Measurements from ENCODE around the gene PAK6.

The PAK6 gene

DNA sequence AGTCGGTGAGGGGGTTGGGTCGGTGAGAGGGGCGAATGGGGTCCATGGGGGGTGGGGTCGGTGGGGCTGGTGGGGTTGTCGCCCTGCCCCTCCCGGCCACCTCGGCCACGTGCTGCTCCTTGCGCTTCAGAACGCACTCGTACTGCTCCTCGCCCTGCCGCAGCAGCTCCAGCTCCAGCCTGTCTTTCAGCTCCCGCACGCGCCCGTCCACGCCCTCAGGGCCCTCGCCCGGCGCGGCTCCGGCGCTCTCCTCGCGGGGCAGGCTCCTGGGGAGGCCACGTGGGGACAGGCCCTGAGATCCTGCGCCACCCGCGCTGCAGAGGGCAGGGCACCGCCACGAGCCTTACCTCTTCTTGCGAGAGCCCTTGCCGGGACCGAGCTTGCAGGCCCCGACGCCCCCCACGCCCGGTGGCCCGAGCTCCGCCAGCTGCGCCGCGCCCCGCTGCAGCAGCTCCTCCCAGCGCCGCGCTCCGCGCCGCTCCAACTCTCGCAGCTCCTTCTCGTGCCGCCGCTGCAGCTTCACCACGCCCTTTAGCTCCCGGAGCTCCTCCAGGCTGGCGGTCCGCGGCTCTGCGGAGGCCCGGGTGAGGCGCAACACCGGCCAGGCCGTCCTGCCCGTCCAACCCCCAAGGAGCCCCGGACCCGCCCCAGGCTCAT, 52.2 kb downstream of the PAK6 start:
- no peak for DNase-seq (ENCODE audit: low read depth in 3 of 3, low spot score in 1 of 3)

DNA sequence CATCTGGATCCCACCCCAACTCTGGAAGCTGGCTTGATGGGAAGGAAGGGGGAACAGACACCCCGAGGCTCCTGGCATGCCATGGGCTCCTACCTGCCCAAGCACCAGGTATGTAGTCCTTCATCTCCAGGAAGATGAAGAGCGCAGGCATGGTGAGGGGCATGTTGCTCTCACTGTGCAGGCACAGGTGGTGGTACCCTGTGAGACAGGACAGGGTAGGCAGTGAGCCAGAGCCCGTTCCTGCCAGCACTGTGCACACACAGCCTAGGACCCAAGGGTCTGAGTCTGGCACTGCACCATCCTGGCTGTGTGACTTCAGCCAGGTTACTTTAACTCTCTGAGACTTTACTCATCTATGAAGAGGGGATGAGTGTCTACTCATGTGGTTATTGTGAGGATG, 53.4 kb downstream of the PAK6 start:
- DNase-seq (ENCODE audit: low read depth in 3 of 3, low spot score in 1 of 3), result no peak

DNA sequence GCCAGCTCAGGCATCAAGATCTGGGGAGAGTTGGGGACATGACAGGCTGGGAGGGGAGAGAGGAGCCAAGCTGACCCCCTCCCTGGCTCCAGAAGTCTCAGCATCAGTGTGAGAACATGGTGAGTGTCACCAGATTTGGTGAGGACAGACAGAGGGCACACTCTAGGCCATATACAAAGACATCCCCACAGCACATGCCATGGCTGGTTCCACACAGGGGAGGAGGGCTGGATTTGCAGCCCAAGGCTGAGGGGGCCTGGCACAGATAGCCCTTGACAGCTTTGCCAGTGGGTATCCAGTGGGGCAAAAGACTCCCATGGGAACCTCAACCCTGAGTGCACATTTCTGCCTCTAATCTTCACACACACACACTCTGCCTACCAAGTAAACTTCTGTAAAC, 54.1 kb downstream of the PAK6 start:
- no peak for DNase-seq (ENCODE audit: low read depth in 3 of 3, low spot score in 1 of 3)

DNA sequence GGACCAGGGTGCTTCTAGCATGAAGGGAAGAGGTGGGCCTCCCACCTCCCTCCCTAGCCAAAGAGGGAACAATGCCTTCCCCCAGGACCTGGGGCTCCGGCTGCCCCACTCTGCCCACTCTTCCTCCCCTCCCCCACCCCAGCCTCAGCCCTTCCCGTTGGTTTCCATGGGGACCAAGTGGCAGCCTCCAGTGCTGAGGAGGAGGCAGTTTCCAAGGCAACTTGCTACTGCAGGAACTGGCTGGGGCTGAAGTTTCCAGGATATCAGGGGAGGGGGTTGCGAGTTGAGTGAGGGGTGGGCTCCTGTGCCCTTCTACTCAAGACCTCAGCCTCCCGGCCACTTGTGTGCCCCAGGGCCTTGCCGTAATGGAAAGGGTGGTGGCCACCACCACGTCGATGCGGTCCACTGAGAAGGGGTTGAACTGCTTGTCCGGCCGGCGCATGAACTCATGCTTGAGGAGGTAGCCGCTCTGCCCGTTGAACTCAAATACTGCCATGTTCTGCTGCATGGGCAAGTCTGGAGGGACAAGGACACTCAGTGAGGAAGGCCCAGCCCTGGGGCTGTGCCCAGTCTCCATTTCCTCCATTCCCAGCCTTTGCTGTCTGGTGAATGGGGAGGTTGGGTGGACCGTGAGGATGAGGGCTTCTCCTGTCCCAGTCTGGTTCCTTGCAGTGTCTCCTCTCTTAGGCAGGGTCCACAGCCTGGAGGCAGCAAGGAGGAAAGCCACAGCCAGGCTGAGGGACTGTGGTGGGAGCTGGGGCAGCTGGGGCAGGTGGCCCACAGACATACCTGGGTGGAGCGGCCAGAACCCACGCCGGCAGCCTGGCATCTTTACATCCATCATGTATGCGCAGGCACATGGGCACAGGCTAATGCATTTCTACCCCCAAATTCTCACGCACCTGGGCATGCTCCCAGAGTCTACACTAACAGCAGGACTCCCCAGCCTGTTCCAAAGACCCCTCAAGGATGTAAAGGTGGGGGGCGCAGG, 55.3 kb downstream of the PAK6 start:
- no peak for DNase-seq (ENCODE audit: low read depth in 3 of 3, low spot score in 1 of 3)

DNA sequence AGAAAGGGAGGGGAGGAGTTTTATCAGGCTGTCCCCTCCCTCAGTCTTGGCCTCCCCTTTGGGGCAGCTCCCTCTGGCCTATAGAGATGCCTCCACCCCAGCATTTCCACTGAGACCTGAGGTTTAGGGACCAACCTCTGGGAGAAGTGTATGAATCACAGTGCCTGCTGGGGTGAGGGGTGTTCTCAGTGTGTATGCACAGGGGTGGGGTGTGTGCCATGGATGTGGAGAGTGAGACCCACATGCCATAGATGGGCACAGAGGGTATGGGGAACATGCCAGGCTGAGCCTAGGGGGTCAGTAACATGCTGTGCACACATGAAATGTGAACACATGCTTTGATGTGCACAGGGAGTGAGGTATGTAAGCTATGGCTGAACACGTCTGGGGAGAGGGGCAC, 56.4 kb downstream of the PAK6 start:
- DNase-seq (ENCODE audit: low read depth in 3 of 3, low spot score in 1 of 3), result no peak

DNA sequence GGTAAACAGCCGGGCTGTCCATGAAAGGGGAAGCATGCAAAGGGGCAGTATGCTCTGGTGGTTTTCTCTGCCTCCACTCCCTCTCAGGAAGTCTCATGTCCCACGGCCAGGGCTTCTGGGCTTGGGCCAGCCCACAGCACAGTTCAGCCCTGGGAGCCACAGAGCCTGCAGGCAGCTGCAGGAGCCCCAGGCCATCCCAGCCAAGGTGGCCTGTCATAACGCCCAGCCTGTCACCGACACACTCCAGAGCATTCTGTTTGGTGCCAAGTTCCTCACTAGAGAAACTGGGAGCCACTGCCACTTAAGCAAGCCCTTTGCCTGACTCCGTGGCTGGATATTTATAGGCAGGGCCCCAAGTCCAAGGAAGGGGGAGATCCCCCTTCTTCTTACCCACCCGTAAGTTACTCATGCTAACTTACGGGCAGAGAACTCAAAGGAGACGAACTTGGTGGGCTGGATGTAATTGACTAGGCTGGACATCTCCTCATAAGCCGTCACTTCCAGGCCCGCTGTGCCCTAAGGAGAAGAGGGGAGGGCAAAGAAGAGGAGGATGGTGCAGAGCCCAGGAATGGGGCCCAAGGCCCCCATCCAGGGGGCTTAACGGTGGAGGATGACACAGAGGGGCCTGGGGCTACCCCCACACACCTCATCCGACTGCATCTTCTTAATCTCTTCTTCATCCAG, 57.2 kb downstream of the PAK6 start:
- DNase-seq (ENCODE audit: low read depth in 3 of 3, low spot score in 1 of 3), result no peak

DNA sequence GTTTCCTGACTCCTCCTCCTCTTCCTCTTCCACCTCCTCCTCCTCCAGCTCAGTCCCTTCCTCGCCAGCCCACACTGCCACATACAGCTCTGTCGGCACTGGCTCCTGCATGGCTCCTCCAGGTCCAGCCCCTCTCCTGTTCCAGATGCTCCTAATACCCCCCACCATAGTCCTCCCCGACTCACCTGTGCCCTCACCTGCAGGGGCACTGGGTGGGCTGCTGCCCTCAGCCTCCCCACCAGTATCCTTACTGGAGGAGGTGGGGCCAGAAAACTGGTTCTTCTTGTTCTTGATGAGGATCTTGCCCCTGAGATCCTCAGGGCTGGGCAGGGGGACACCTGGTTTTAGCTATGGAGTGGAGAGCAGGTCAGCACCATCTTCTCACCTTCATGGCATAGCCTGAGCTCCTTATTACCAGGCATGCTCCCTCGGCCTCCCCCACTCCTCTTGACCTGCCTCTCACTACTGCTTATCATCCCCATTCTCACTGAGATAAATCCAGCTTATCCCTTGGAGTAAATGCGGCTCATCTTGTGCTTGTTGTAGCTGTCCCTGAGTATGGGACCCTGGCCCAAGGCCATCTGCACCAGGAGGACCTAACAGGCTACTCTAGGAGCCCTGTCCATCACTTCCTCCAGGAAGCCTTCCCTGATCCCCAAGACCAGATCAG, 57.8 kb downstream of the PAK6 start:
- DNase-seq (ENCODE audit: low read depth in 3 of 3, low spot score in 1 of 3), result no peak

DNA sequence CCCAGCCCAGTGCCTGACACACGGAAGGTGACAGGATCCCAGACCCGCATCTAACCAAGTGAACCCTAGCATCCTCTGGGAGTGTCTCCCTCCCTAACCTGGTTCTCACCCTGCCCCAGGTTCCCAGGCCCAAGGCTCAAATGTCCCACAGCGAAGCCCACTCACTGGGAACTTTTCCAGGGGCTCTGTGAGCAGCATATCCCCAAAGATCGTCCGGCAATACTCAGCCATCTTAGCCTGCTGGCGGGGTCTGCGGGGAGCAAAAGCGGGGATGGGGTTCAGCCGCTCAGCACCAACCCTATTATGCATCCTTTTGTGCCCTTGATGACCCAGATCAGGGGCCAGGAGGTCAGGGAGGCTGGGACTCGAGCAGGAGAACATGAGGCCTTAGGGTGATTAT, 58.5 kb downstream of the PAK6 start:
- DNase-seq (ENCODE audit: low read depth in 3 of 3, low spot score in 1 of 3), result no peak

DNA sequence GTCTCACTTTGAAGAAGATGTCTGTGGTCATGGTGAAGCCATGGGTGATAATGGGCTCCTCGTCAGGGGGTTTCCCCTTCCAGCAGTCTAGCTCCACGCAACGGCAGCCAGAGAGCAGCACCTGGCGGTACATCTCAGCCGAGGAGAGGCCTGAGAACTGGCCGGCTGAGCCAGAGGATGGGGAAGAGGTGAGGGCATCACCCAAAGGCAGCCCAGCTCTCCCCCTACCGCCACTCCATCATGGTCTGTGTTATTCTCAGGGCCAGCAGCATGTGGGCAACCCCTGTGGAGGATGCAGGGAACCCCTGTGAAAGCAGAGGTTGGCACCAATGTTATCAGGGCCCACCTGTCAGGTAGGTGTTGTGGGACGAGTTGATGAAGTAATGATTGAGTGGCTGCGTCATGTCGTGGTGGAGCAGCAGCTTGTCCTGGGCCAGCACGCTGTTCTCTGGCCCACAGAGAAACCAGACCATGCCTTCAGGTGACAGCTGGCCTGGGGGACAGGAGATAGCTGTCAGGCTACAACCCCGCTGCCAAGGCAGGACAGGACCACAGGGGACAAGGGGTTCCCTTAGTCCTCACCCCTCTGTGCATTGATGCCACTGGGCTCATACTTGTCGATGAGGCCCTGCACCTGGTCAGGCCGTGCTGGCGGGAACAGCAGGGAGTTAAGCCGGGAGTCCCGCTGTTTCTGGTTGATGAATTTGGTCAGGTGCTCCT, 59.5 kb downstream of the PAK6 start:
- DNase-seq (ENCODE audit: low read depth in 3 of 3, low spot score in 1 of 3), result no peak

DNA sequence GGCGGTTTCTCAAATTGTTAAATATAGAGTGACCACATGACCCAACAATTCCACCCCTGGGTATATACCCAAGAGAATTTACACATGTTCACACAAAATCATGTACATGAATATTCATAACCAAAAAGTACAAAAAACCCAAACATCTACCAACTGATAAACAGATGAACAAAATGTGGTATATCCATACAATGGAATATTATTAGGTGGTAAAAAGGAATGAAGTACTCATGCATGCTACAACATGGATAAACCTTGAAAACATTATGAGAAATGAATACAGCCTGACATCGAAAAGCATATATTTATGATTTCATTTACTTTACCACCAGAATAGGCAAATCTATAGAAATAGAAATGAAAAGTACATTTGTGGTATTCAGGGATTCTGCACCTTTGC, 61.5 kb downstream of the PAK6 start:
- no peak for DNase-seq (ENCODE audit: low read depth in 3 of 3, low spot score in 1 of 3)

DNA sequence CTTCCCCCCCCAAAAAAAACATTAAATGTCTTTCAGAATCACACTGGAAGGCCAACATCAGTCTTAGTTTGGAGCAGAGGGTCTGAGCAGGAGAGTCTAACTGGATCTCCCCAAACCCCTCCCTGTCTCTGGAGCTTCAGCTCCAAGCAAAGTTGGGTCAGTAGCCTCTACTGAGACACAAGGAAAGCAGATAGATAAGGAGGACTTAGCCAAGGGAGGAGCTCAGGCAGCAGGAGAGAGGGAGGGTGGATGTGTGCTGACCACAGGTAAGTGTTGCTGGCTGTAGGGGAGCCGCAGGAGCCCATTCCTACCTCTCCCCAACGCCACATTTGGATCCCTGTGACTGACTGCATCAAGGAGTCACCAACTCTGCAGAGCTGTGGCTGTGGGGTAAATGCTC, 61.9 kb downstream of the PAK6 start:
- no peak for DNase-seq (ENCODE audit: low read depth in 3 of 3, low spot score in 1 of 3)

DNA sequence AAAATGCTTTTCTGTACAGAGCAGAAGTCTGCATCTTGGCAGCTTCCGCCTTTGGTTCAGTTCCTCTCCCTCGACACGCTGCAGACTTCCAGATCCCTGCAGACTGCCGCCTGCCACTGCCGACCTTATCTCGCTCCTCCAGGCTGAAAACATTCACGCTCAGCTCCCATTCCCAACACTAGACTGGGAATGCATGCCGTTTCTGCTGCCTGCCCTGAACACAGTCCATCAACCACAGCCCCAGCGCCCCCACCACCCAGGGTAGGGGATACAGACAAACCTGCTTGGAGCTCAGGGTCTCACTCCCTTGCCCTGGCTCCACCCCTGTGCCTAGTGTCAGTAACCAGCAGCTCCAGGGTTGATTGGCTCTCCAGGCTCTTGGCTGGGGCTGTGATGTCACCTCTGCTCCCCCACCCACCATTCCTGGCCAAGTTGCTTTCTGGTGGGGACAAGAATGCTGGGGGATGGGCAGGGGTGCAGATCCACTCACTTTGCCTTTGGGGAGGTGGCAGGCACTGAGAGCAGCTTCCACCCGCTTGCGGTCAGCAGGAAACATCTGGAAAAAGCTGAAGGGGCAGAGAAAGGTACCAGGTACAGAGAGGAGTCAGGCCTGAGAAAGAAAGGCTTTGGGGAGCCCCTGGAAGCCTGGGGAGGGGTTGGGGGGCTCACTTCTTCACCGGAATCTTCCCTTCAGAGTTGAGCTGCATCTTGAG, 62.8 kb downstream of the PAK6 start:
- no peak for DNase-seq (ENCODE audit: low read depth in 3 of 3, low spot score in 1 of 3)

DNA sequence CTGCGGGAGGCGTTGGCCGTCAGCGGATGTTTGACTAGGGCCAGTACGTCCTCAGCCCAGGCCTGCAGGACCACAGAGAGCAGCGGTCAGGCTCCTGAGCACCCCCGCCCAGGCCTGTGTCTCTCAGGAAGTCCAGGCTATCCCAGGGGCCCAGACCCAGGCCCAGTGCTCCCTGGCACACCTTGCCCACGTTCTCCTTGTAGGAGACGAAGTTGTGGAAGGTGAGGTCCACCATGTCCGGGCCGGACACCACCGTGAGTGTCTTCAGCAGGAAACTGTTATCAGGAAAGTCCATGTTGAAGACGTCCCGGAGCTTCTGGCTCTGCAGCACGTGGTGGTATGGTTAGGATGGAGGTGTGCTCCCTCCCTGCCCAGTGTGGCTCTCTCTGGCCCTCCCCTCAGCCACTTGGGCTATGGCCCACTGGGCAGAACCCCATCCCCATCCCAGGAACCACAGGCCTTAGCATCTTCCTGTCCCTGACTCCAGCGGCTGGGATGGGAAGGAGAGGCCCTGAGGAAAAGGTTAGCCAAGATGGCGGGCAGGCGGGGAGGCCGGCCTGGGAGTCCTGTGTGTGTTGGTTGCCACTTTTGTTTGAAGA, 63.5 kb downstream of the PAK6 start:
- no peak for DNase-seq (ENCODE audit: low read depth in 3 of 3, low spot score in 1 of 3)

DNA sequence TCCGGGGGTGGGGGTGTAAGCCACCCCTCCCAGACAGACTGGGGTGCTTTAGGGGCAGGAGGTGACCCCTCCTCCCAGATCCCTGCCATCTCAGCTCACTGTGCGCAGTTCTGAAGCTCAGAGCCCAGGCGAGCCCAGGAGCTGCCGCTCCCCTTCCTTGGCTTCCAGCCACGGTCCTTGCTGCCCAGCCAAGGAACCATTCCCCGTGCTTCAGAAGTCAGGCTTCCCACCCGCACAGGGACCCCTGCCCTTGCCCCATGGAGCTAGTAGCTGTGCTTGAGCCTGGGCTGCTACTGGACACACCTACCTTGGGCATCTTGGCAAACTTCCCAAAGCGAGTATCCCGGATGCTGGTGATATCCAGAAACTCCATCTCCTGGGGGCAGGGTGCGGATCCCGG, 64.1 kb downstream of the PAK6 start:
- DNase-seq (ENCODE audit: low read depth in 3 of 3, low spot score in 1 of 3), result no peak

DNA sequence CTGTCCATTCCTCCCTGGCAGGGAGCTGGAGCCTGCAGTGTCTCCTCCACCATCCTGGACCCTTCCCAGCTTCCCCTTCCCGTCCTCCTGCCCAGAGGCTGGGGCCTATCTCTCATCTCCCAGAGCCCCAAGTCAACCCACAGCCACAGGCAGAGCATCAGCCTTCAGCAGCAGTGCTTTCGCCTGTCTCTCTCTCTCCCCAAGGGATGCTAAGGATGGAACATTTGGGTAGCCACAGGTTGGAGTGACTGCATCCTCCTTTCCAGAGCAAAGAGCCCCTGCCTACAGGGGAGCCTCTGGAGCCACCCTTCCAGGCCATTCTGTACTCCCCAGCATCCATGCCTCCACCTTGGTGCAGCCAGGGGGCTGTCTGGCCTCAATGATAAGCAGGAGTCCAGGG, 64.7 kb downstream of the PAK6 start:
- no peak for DNase-seq (ENCODE audit: low read depth in 3 of 3, low spot score in 1 of 3)

DNA sequence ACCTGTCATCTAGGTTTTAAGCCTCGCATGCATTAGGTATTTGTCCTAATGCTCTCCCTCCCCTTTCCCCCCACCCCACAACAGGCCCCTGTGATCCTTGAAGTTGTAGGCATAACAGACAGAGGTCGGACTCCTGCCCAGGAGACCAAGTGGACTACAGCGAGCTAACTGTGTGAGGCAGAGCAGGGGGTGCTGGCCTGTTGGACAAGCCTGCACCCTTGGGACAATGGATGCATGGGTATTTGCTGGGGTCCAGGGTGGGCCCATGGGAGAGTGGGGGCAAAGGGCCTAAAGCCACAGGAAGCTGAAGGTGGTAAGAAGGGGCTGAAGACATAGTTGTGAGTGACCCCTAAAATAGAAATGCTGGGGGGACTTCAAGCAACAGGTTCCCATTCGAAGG, 66.4 kb downstream of the PAK6 start:
- DNase-seq (ENCODE audit: low read depth in 3 of 3, low spot score in 1 of 3), result no peak

DNA sequence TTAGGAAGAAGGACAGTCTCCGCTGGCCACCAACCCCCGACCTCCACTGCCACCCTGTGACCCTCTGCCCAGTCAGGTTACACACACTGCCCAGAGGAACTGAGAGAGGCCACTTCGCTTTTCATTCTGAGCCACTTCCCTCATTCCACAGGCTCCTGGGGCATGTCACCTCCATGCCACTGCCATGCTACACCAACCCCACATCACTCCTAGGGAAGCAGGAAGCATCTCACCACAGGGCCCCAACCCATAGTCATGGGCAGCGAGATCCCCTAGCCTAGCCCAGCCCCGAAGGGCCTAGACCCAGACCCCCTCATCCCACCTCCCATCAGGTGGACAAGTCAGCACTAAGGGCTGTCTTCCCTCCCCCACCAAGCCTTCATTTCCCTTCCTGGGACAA, 67.5 kb downstream of the PAK6 start:
- DNase-seq (ENCODE audit: low read depth in 3 of 3, low spot score in 1 of 3), result no peak

DNA sequence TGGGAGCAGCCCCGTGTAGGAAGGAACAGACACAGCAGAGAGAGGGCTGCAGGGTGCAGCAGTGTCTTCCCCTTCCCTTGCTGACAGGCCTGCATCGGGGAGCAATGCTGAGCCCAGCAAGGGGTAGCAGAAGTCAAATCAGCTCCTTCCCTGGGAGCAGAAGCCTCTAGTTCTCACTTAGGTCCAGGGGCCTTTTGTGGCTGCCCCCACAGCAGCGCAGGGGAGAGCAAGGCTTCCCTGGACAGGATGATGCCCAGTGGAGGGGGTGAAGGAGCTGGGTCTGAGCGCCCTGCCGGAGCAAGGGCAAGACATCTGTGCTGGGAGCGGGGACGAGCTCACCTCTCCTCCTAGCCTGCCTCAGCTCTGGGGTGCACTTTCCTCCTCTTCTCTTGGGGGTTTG, 68.0 kb downstream of the PAK6 start:
- DNase-seq (ENCODE audit: low read depth in 3 of 3, low spot score in 1 of 3), result no peak

DNA sequence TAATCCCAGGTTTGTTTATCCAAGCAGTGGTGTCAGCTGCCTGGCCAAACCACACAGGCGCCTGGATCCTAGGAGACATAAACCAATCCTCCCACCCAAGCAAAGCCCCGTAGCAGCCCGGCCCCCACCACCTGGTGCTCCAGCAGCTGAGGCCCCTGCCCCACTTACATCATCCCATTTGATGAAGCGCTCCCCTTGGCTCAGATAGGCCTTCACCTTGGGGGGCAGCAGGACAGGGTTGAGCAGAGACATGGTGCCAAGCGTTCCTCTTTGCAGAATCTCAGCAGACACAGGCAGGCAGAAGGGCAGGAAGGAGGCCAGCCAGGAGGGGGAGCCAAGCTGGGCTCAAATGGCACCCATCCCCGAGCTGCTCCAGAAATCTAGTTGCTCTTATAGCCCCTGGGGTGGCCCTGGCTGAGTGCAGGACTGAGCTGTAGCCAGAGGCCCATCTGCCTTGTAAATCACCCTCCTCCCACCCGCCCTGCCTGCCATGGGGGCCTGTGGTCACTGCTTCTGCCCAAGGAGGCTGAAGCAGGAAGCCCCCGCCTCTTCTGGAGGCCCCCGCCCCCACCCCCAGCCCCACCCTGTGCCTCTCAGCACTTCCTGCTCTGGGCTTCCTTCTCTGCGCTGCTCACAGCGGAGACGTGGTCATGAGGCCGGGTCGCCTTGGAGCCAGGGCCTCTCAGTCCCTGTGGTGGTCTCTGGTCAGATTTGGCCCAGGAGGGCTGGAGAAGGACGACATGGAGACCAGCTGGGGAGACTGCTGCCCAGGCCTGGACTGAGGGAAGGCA, 68.8 kb downstream of the PAK6 start, which contains the start of gene PLCB2:
Gene PLCB2 (minus strand): TSS at position 515 of the 791 bp plus-strand sequence. CDS start 263 bp downstream, at position 252.
- DNase-seq (ENCODE audit: low read depth in 3 of 3, low spot score in 1 of 3), result peak in 2 of 3 donors; percentile 40 to 44

Measured in stimulated activated CD4-positive, alpha-beta T cell treated with anti-CD3 and anti-CD28 coated beads, TNF-alpha, amount 100 ng/mL, for 1 hour (primary cell).